Measurements from ENCODE around the gene ZNF407.

DNA sequence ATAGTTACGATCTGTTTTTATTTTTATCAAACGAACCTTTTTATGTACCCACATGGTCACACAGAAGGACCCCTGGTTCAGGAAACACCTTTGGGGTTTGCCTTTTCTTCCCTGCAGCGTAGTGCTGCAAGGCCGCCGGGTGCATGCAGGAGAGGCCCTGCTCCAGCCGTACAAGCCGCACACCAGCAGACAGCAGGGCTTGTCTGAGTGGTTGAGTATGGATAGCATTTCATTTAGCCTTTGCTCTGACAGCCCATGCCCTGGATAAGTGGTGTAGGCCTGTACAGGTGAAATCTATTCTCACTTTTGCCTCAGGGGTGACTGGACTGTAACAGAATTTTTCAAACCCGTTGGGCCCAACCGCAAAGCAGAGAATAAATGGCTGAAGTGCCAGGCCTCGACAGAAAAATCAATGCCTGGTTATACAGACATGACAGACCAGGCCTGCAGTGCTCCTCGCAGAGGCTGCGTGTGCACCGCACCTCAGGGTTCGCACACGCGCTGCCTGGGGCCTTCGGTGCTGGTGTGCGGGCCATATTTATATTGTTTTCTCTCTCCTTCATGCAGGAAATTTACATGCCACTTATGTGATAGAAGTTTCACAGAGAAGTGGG lies 279.1 kb downstream of the ZNF407 start:
- TF ChIP-seq, protein P1, sequence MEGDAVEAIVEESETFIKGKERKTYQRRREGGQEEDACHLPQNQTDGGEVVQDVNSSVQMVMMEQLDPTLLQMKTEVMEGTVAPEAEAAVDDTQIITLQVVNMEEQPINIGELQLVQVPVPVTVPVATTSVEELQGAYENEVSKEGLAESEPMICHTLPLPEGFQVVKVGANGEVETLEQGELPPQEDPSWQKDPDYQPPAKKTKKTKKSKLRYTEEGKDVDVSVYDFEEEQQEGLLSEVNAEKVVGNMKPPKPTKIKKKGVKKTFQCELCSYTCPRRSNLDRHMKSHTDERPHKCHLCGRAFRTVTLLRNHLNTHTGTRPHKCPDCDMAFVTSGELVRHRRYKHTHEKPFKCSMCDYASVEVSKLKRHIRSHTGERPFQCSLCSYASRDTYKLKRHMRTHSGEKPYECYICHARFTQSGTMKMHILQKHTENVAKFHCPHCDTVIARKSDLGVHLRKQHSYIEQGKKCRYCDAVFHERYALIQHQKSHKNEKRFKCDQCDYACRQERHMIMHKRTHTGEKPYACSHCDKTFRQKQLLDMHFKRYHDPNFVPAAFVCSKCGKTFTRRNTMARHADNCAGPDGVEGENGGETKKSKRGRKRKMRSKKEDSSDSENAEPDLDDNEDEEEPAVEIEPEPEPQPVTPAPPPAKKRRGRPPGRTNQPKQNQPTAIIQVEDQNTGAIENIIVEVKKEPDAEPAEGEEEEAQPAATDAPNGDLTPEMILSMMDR (IDR thresholded peaks at IDR 0.05) = no peak
- no peak for TF ChIP-seq POLR2A (IDR thresholded peaks at IDR 0.05)

Data from testis (tissue), 2 donors.